ENCODE results near the gene MTSS2. TPM values are rescaled to one million over a fixed set of nuclear protein-coding genes. Genes with fewer than 3 reads are reported as not detected.

Gene MTSS2
- total and polyA plus RNA-seq, 4 experiments from 2014 or later = 1.8 to 1.9 TPM; not detected in 2

DNA sequence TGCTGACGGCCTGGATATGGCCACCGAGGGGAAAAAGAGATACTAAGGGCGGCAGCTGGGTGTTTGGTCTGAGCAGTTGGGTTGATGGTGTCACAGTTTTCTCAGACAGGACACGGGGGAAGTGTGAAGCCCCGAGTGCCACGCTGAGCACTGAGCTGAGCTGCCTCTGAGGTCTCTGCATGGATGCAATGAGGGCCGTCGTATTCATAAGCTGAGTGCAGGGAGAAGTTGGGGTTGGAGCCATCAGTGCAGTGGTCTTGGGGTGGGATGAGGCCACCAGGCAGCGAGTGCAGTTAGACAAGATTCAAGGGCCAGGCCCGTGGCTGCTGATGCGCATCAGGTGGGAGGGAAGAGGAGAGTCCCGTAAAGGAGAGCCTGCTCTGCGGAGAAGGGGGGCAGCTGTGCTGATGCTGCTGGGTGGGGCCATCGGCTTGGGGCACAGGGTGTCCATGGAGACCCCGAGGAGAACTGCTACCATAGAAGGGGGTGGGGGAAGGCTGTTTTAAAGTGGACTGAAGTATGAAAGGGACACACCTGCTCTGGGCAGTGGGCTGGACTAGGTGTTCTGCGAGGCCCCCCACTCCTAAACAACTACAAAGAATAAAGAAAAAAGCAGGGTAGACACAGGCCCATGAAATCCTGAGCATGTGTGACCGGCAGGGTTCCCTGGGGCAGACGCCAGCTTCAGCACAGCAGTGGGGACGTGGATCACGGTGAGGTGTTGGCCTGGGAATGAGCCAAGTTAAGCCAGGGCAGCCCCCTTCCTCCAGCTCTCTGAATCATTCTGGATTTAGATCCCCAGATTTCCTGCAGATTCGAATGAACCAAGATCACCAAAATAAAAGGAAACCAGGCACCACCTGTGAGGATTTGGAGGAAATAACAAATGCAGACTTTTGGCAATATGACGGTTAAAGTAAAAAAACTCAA is 19.8 kb downstream of the MTSS2 start:
- CTCF ChIA-PET (ENCODE audit: partially characterized antibody) = no interaction called here

DNA sequence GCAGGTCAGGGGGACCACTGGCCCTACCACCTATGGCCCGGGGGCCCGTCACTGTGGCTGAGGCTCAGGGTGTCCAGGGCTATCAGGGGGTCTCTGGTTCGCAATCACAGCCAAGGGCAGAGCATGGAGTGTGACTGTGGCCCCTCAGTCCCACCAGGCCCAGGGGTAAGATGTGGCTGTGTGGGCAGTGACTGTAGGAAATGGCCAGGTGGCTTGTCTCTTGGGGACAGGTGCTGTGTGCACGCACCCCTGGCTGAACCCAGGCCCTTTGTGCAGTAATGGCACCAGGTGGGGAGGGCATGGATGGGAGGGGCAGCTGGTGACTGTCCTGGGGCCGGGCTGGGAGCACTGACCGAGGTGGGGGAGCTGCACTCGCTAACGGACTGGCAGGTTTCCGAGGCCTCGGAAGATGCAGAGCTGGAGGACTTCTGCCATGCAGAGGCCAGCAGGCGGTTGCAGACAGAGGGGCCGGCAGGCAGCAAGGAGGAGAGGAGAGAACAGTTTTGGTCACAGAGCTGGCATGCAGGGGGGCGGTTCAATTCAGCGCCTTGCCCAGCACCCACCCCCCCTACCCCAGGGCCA is 20.6 kb downstream of the MTSS2 start:
- POLR2A ChIA-PET (ENCODE audit: partially characterized antibody) = no interaction called here
- H3K36me3 Mint-ChIP-seq = peaks cover 0 to 19% of the 10 kb centered on the region in 2 donors
- H3K27ac Mint-ChIP-seq = no peak overlapping the region
- H3K4me1 Mint-ChIP-seq = no peaks in the 10 kb centered on the region
- Histone ChIP-seq H3K36me3 (ENCODE audit: insufficient read depth, low read length) (no peaks in the 10 kb centered on the region), H3K4me3 (ENCODE audit: low read length in 2 of 2) (no peak overlapping the region), H3K27me3 (ENCODE audit: insufficient read depth, low read length) (no peaks in the 10 kb centered on the region), H3K9me3 (ENCODE audit: control insufficient read depth in 1 of 2, low read length in 2 of 2) (no peaks in the 10 kb centered on the region), H3K4me1 (ENCODE audit: insufficient read depth, low read length) (no peaks in the 10 kb centered on the region), H3K27ac (ENCODE audit: low read depth, low read length) (no peak overlapping the region)
- CTCF ChIA-PET (ENCODE audit: partially characterized antibody) = no interaction called here
- no peak for DNase-seq
- no peaks in the 10 kb centered on the region for H3K27me3 Mint-ChIP-seq
- H3K9me3 Mint-ChIP-seq = no peaks in the 10 kb centered on the region
- intact Hi-C loops (cut with micrococcal nuclease) = no loop called here
- no peak overlapping the region for H3K4me3 Mint-ChIP-seq

More for the DNA sequence above, 19.8 kb downstream of the MTSS2 start:
- no peak for DNase-seq
- H3K4me1 ChIP-seq (ENCODE audit: insufficient read depth, low read length) = no peaks in the 10 kb centered on the region
- H3K27ac ChIP-seq (ENCODE audit: low read depth, low read length) = no peak overlapping the region
- H3K36me3 ChIP-seq (ENCODE audit: insufficient read depth, low read length) = no peaks in the 10 kb centered on the region
- Mint-ChIP-seq H3K27me3 (no peaks in the 10 kb centered on the region), H3K27ac (peak overlapping the region in 1 of 7 donors; percentile 35), H3K4me1 (no peaks in the 10 kb centered on the region), H3K4me3 (no peak overlapping the region), H3K36me3 (peaks cover 0 to 19% of the 10 kb centered on the region in 2 donors), H3K9me3 (peaks cover 0 to 1% (median 0%) of the 10 kb centered on the region in 8 donors)
- intact Hi-C loops (cut with micrococcal nuclease) = no loop called here
- H3K9me3 ChIP-seq (ENCODE audit: control insufficient read depth in 1 of 2, low read length in 2 of 2) = no peaks in the 10 kb centered on the region
- no peak overlapping the region for H3K4me3 ChIP-seq (ENCODE audit: low read length in 2 of 2)
- POLR2A ChIA-PET (ENCODE audit: partially characterized antibody) = no interaction called here
- no peaks in the 10 kb centered on the region for H3K27me3 ChIP-seq (ENCODE audit: insufficient read depth, low read length)

DNA sequence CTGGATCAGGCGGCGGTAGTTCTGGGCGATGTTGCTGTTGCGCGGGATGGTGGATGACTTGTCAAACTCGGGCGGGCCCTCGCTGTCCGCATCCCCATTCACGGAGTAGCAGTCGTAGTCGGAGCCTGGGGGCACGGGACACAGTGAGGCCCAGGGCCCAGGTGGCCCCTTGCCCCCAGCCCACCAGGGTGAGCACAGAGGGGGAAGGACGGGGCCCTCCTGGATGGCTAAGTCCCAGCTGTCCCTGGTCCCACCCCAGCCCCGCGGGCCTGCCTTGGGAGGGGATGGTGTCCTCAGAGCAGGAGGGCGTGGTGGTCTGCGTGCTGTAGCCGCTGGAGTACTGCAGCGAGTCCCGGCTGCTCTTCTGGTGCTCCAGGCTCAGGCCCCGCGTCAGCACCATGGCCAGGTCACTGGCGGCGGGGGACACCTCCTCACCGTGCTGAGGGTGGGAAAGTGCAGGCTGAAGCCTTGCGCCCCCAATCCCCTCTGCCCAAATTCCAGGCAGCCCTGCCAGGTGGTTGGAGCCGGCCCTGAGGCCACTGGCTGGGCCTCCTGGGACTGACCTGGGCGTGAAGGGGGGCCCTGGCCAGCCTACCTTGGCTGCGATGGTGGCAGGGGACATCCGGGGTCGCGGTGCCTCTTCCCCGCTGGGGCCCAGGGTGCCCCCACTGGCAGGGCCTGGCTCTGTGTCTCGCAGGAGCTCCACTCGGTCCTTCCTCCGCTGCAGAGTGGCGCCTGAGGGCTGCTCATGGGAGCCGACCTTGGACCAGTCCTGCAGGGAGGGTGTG is 21.3 kb downstream of the MTSS2 start:
- Mint-ChIP-seq H3K36me3 (peaks cover 0 to 19% of the 10 kb centered on the region in 2 donors), H3K27ac (no peak overlapping the region), H3K9me3 (no peaks in the 10 kb centered on the region), H3K4me3 (no peak overlapping the region), H3K27me3 (no peaks in the 10 kb centered on the region), H3K4me1 (no peaks in the 10 kb centered on the region)
- H3K9me3 ChIP-seq (ENCODE audit: control insufficient read depth in 1 of 2, low read length in 2 of 2) = no peaks in the 10 kb centered on the region
- H3K4me3 ChIP-seq (ENCODE audit: low read length in 2 of 2) = no peak overlapping the region
- intact Hi-C loops (cut with micrococcal nuclease) = no loop called here
- CTCF ChIA-PET (ENCODE audit: partially characterized antibody) = no interaction called here
- no peaks in the 10 kb centered on the region for H3K27me3 ChIP-seq (ENCODE audit: insufficient read depth, low read length)
- no peaks in the 10 kb centered on the region for H3K4me1 ChIP-seq (ENCODE audit: insufficient read depth, low read length)
- DNase-seq = no peak
- no peaks in the 10 kb centered on the region for H3K36me3 ChIP-seq (ENCODE audit: insufficient read depth, low read length)
- no peak overlapping the region for H3K27ac ChIP-seq (ENCODE audit: low read depth, low read length)
- POLR2A ChIA-PET (ENCODE audit: partially characterized antibody) = no interaction called here

DNA sequence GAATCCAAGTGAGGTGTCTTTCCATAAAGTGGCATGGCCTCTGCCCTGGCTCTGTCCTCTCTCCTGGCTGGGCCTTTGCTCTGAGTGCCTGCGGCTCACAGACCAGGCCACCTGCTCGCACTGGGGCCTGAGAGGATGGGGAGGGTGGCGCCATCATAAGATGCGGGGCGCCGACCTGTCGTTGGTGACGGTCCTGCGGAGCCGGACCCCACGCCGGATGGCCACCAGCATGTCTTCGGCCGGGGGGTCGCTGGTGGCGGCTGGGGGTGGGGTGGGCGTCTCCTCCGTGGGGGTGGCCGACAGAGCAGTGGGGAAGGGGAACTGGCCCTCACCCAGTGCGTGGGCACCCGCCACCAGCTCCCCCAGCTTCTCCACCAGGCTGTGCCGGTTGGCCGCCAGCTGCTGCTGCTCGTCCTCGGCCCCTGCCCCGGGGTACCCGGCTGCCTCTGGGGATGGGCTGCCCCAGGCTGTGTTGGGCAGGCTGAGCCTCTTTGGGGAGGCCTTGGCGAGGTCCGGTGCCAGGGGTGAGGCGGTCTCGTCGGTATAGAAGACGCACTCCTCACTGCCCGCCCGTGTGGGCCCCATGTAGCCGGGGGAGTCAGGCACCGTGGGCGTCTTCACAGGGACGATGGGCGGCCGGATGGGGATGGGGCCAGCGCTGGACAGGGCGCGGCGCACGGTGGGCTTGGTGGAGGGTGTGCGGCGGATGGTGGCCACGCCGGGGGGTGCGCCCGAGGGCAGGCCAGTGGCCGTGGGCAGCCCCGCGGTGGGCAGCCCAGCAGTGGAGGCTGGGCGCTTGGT is 22.1 kb downstream of the MTSS2 start:
- Mint-ChIP-seq H3K4me1 (no peaks in the 10 kb centered on the region), H3K9me3 (no peaks in the 10 kb centered on the region), H3K27me3 (no peaks in the 10 kb centered on the region), H3K27ac (no peak overlapping the region), H3K36me3 (peaks cover 0 to 16% of the 10 kb centered on the region in 2 donors), H3K4me3 (no peak overlapping the region)
- H3K4me3 ChIP-seq (ENCODE audit: low read length in 2 of 2) = no peak overlapping the region
- POLR2A ChIA-PET (ENCODE audit: partially characterized antibody) = no interaction called here
- no peak overlapping the region for H3K27ac ChIP-seq (ENCODE audit: low read depth, low read length)
- CTCF ChIA-PET (ENCODE audit: partially characterized antibody) = no interaction called here
- H3K27me3 ChIP-seq (ENCODE audit: insufficient read depth, low read length) = no peaks in the 10 kb centered on the region
- H3K4me1 ChIP-seq (ENCODE audit: insufficient read depth, low read length) = no peaks in the 10 kb centered on the region
- no peaks in the 10 kb centered on the region for H3K36me3 ChIP-seq (ENCODE audit: insufficient read depth, low read length)
- DNase-seq = no peak
- no peaks in the 10 kb centered on the region for H3K9me3 ChIP-seq (ENCODE audit: control insufficient read depth in 1 of 2, low read length in 2 of 2)
- intact Hi-C loops (cut with micrococcal nuclease) = no loop called here

DNA sequence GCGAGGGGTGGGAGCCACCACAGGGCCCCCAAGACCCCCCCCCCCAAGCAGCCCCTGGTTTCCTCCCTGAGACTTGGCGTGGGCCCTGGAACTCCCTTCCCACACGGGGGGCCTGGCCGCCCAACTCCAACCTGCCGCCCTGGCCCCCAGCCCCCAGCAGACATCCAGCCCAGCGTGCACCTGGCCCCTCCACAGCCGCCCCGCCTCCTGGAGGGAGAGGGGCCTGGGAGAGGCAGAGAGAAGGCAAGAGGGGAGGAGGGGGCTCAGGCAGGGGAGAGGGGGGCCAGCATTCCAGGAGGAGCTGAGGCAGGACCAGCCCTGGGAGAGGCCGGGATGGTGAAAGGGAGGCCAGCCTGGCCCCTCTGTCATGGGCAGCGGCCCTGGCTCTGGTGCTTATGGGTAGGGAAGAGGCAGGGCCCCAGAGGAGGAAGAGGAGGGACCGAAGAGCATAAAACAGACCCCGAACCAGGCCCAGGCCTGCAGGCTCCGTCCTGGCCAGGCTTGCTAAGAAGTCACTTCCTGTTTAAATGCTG is 22.8 kb downstream of the MTSS2 start:
- POLR2A ChIA-PET (ENCODE audit: partially characterized antibody) = no interaction called here
- no peaks in the 10 kb centered on the region for H3K4me1 ChIP-seq (ENCODE audit: insufficient read depth, low read length)
- H3K36me3 ChIP-seq (ENCODE audit: insufficient read depth, low read length) = no peaks in the 10 kb centered on the region
- H3K4me3 Mint-ChIP-seq = no peak overlapping the region
- H3K4me3 ChIP-seq (ENCODE audit: low read length in 2 of 2) = no peak overlapping the region
- H3K9me3 Mint-ChIP-seq = no peaks in the 10 kb centered on the region
- intact Hi-C loops (cut with micrococcal nuclease) = no loop called here
- H3K36me3 Mint-ChIP-seq = peaks cover 0 to 11% of the 10 kb centered on the region in 2 donors
- H3K27me3 ChIP-seq (ENCODE audit: insufficient read depth, low read length) = no peaks in the 10 kb centered on the region
- CTCF ChIA-PET (ENCODE audit: partially characterized antibody) = no interaction called here
- no peaks in the 10 kb centered on the region for H3K9me3 ChIP-seq (ENCODE audit: control insufficient read depth in 1 of 2, low read length in 2 of 2)
- H3K4me1 Mint-ChIP-seq = no peaks in the 10 kb centered on the region
- H3K27ac Mint-ChIP-seq = no peak overlapping the region
- no peak overlapping the region for H3K27ac ChIP-seq (ENCODE audit: low read depth, low read length)
- no peak for DNase-seq
- H3K27me3 Mint-ChIP-seq = no peaks in the 10 kb centered on the region

DNA sequence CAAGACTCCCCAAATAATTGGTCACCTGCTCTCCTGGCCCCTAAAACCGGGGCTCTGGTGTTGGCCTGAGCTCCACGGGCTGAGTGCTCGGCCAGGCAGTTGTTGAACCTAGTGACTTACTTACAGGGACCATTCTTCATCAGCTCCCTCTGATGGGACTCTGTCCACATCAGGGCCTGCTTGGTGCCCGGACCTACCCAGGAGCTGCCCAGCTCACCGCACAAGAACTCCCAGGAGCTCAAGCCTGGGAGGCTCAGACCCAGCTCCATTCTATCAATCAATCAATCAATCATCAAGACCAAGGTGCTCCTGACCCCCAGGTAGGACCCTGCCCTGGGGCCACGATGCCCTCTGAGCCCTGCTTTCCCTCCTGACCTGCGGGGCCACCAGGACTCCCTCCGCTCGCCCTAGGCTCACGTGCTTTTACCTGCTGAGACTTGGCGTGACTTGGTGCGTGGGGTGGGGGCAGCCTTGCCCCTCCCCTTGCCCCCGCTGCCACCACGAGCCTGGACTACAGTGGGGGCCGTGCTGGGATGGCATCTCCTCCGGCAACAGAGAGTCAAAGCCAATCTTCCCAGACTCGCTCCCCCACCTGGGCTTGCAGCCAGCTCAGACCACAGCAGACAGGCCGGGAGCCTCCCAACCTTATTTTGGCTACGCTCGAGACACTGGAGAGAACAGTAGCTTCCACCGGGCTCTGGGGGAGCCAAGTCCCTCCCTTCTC is 23.8 kb downstream of the MTSS2 start:
- Histone ChIP-seq H3K36me3 (ENCODE audit: insufficient read depth, low read length) (no peaks in the 10 kb centered on the region), H3K9me3 (ENCODE audit: control insufficient read depth in 1 of 2, low read length in 2 of 2) (no peaks in the 10 kb centered on the region), H3K4me1 (ENCODE audit: insufficient read depth, low read length) (no peaks in the 10 kb centered on the region), H3K27ac (ENCODE audit: low read depth, low read length) (no peak overlapping the region), H3K27me3 (ENCODE audit: insufficient read depth, low read length) (no peaks in the 10 kb centered on the region), H3K4me3 (ENCODE audit: low read length in 2 of 2) (no peak overlapping the region)
- peak overlapping the region in 1 of 7 donors; percentile 23 for H3K27ac Mint-ChIP-seq
- H3K9me3 Mint-ChIP-seq = no peaks in the 10 kb centered on the region
- DNase-seq = no peak
- intact Hi-C loops (cut with micrococcal nuclease) = no loop called here
- POLR2A ChIA-PET (ENCODE audit: partially characterized antibody) = no interaction called here
- H3K4me1 Mint-ChIP-seq = no peaks in the 10 kb centered on the region
- no peak overlapping the region for H3K4me3 Mint-ChIP-seq
- CTCF ChIA-PET (ENCODE audit: partially characterized antibody) = no interaction called here
- H3K36me3 Mint-ChIP-seq = peaks cover 0 to 11% of the 10 kb centered on the region in 2 donors
- no peaks in the 10 kb centered on the region for H3K27me3 Mint-ChIP-seq

All from CD4-positive, alpha-beta memory T cell (primary cell).